Activated CD4-positive, CD25-positive, alpha-beta regulatory T cell treated with anti-CD3 and anti-CD28 coated beads, Interleukin-2, amount 50 U/mL, for 24 hours (primary cell): Measurements from ENCODE around the gene POLDIP2.

Experiments used
- ATAC-seq, 2 donors: fragments of 150-1000 bp; cut with Tn5 transposase; one replicate each; pipeline ENCODE4 v1.10.0; 2021; ENCODE audit warnings: mild to moderate bottlenecking in 1 of 2, moderate library complexity in 1 of 2

The POLDIP2 gene

DNA sequence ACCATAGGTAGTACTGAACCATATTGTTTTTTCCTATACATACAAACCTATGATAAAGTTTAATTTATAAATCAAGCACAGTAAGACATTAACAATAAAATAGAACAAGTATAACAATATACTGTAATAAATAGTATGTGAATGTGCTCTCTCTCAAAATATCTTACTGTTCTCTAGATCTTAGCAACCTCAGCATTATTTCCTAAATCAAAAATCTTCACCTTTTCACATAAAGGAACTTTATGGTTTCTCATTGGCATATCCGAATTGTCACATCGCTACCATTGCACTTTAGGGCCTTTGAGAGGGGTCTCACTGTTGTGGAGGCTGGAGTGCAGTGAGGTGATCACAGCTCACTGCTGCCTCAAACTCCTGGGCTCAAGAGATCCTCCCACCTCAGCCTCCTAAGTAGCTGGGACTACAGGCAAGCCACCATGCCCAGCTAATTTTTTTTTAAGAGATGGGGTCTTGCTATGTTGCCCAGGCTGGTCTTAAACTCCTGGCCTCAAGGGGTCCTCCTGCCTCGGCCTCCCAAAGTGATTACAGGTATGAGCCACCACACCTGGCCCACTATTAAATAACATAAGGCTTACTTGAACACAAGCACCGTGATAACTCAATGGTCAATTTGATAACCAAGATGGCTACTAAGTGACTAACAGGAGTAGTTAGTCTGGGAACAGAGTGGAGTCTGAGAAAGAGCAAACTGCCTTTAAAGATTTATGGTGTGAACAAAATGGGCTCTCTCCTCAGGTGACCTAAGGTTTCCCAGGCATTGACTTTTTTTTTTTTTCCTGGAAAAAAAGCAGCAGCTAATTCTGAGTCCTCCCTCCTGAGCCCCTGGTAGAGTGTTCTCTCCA, 41.3 kb downstream of the POLDIP2 start:
- ATAC-seq: no peak

DNA sequence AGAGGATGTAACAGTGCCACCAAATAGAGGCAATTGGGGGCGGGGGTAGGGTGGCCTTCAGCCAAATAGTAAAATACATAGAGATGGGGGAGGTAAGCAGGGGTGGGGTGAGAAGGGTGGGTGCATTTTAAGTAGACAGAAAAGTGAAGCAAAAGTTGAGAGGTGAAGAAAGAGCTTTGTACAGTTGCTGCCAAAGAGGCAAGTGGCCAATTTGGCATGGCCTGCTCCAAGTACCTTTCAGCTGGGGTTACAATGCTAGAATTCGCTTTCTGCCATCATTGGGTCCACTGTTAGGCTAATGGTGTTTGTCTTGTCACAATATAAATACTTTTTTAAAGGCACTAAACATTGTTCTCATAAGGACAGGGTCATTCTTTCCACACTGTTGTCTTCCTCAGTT, 43.5 kb downstream of the POLDIP2 start:
- ATAC-seq: no peak

DNA sequence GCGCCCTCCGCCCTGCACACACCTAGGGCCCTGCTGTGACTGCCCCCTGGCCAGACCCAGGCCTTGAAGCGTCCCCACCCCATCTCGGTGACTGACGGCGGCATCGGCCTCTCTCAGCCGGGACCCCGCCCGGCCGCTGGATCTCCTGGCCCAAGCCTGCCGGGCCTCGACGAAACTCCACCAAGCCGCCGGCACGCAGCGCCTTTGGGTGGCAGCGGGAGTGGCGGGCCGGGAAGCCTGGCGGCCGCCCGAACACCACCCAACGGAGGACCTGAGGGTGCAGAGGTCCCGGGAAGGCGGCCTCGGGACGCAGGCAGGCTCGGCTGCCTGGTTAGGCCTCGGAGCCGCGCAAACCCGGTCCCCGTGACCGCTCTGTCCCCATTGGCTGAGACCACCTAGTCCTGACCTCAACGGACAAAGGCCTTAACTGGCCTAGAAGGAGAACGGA, 50.3 kb downstream of the POLDIP2 start:
- ATAC-seq: no peak

DNA sequence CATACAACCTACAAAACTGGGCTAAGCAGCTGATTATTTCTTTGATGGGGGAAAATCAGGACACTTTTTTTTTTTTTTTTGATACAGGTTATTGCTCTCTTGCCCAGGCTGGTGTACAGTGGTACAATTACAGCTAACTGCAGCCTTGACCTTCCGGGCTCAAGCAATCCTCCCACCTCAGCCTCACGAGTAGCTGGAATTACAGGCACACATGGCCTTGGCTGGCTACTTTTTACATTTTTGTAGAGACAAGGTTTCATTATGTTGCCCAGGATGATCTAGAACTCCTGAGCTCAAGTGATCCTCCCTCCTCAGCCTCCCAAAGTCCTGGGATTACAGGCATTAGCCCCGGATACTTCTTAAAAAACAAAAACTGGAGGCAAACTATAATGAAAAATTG, 58.9 kb downstream of the POLDIP2 start:
- ATAC-seq: no peak
